ENCODE measurements around the gene CRABP1.

GRCh38 chr15:78360958-78361718 lies 21.0 kb downstream of the CRABP1 start:
- TF ChIP-seq CTCF (IDR thresholded peaks at IDR 0.05) (no peak), POLR2AphosphoS5 (IDR thresholded peaks at IDR 0.05) (no peak)

Data from gastroesophageal sphincter (tissue), 3 donors.